Fibroblast of lung (primary cell): ENCODE measurements around the gene CACNA1H. TPM values are rescaled to one million over a fixed set of nuclear protein-coding genes. Genes with fewer than 3 reads are reported as not detected.

Source experiments
- DNase-seq, 2 donors: peaks; one replicate each; pipeline versions ENCODE4 v3.0.0 to v3.0.0-alpha.2; 2010; ENCODE audit warnings: low read depth in 2 of 2
- H2AFZ ChIP-seq: 2 replicates; pipeline ENCODE4 v1.5.1; 2012; ENCODE audit warnings: low read length, control low read depth, inconsistent platforms
- H3K27ac ChIP-seq: 2 replicates; pipeline ENCODE4 v1.5.1; 2011; ENCODE audit warnings: low read length, control low read depth; ENCODE audit not compliant: insufficient read depth
- H3K27me3 ChIP-seq: 2 replicates; pipeline ENCODE4 v1.5.1; 2011; ENCODE audit warnings: mild to moderate bottlenecking, low read length; ENCODE audit not compliant: control insufficient read depth, insufficient read depth
- H3K36me3 ChIP-seq: 2 replicates; pipeline ENCODE4 v1.5.1; 2011; ENCODE audit warnings: low read length; ENCODE audit not compliant: control insufficient read depth, insufficient read depth
- H3K4me1 ChIP-seq: 2 replicates; pipeline ENCODE4 v1.5.1; 2011; ENCODE audit warnings: low read length; ENCODE audit not compliant: control insufficient read depth, insufficient read depth; ENCODE audit errors: extremely low read depth
- H3K4me2 ChIP-seq: 2 replicates; pipeline ENCODE4 v1.5.1; 2011; ENCODE audit warnings: low read length, control low read depth; ENCODE audit not compliant: insufficient read depth; ENCODE audit errors: extremely low read depth
- H3K4me3 ChIP-seq, 4 experiments: fragments of 200-600 bp in 1 of 4; sonication (generic) in 1 of 4; replicated peaks in 1 of 4; 2 replicates each; pipeline ENCODE4 v1.5.1; 2011 to 2016; ENCODE audit warnings: low read length in 4 of 4, low read depth in 3 of 4, mild to moderate bottlenecking in 3 of 4, control low read depth in 2 of 4, inconsistent platforms in 1 of 4, mixed read lengths in 1 of 4; ENCODE audit not compliant: insufficient read depth in 1 of 4; ENCODE audit errors: control extremely low read depth in 1 of 4
- H3K79me2 ChIP-seq: 2 replicates; pipeline ENCODE4 v1.5.1; 2012; ENCODE audit warnings: mild to moderate bottlenecking, low read length, inconsistent platforms; ENCODE audit not compliant: control insufficient read depth, insufficient read depth
- H3K9ac ChIP-seq: 2 replicates; pipeline ENCODE4 v1.5.1; 2011; ENCODE audit warnings: mild to moderate bottlenecking, low read length, control low read depth; ENCODE audit not compliant: insufficient read depth
- H3K9me3 ChIP-seq: 2 replicates; pipeline ENCODE4 v1.5.1; 2012; ENCODE audit warnings: low read depth, low read length; ENCODE audit not compliant: control insufficient read depth, insufficient read depth
- H4K20me1 ChIP-seq: 2 replicates; pipeline ENCODE4 v1.5.1; 2011; ENCODE audit warnings: low read length; ENCODE audit not compliant: control insufficient read depth, insufficient read depth; ENCODE audit errors: extremely low read depth
- CTCF ChIP-seq, 2 donors: IDR thresholded peaks in 1 of 2; conservative IDR thresholded peaks in 1 of 2; 1 replicate in 1 of 2; 2 replicates in 1 of 2; pipeline ENCODE4 v1.5.1; 2011 to 2012; ENCODE audit warnings: low read length in 2 of 2, control low read depth in 1 of 2, inconsistent platforms in 1 of 2, low read depth in 1 of 2, mild to moderate bottlenecking in 1 of 2
- EZH2 ChIP-seq: IDR thresholded peaks from 2 replicates; pipeline ENCODE4 v1.5.1; 2012; ENCODE audit warnings: low read length, control low read depth, mild to moderate bottlenecking; ENCODE audit errors: missing control alignments
- polyA plus RNA-seq, 2 donors: library from polyadenylated mRNA; depleted of rRNA in 1 of 2; stranded (reverse) in 1 of 2; unstranded in 1 of 2; fragments of >200 nt; gene quantifications; 2 replicates each; pipeline ENCODE4 v1.2.1, GENCODE V29; 2011 to 2012; ENCODE audit warnings: missing spikeins in 1 of 2
- total RNA-seq: library from RNA; depleted of rRNA; stranded (reverse); fragments of >200 nt; gene quantifications from 2 replicates; pipeline ENCODE4 v1.2.1, GENCODE V29; 2014

Gene CACNA1H
- total and polyA plus RNA-seq, 2 donors (not counting 1 experiment from before 2014, with no cell fraction given): 1.2 to 10.5 TPM

DNA sequence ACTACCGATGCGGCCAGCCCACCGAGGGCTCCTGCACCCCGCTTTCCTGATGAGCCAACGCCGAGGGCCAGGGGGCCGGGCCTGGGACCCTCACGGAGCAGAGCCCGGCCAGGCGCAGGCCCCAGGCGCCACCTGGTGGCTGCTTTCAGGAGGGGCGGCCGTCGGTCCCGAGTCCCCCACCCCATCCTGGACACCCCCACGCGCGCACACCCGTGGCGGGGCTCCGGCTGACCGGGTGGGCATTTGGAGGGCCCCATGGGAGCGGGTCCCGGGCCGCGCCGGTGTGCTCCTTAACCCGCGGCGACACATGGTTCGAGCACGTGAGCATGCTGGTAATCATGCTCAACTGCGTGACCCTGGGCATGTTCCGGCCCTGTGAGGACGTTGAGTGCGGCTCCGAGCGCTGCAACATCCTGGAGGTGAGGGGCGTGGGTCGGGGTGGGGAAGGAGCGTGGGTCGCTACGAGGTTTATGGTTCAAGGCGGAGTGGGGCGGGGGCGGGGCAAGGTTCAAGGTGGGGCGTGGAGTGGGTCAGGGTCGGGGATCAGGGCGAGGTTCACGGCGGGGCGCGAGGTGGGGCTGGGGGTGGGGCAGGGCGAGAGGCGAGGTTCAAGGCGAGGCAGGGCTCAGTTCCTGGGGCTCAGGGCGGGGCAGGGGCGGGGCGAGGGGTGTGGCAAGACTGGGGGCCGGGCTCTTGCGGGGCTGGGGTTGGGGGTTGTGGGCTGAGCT lies 41.9 kb downstream of the CACNA1H start:
- Histone ChIP-seq H3K9me3 (no peaks in the 10 kb centered on the region), H2AFZ (no peak overlapping the region), H3K27me3 (no peaks in the 10 kb centered on the region), H3K4me2 (no peak overlapping the region), H3K36me3 (no peaks in the 10 kb centered on the region), H3K4me1 (no peaks in the 10 kb centered on the region), H4K20me1 (no peaks in the 10 kb centered on the region), H3K79me2 (no peaks in the 10 kb centered on the region), H3K9ac (no peak overlapping the region), H3K4me3 (no peak overlapping the region), H3K27ac (no peak overlapping the region)
- TF ChIP-seq CTCF (conservative IDR thresholded peaks at IDR 0.05 in 1 of 2, IDR thresholded peaks at IDR 0.05 in 1 of 2; ENCODE audit: low read depth in 1 of 2, low read length in 2 of 2) (peak; percentile 57 to 62), EZH2 (no peak)
- DNase-seq: no peak

DNA sequence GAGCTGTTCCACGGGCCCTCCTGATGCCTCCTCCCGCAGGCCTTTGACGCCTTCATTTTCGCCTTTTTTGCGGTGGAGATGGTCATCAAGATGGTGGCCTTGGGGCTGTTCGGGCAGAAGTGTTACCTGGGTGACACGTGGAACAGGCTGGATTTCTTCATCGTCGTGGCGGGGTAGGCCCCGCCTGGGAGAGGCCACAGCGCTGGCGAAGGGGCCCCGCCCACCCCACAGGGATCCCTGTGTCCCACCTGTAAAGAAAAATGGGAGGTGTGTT lies 42.4 kb downstream of the CACNA1H start:
- Histone ChIP-seq H3K79me2 (no peaks in the 10 kb centered on the region), H3K4me1 (no peaks in the 10 kb centered on the region), H3K4me3 (no peak overlapping the region), H3K27me3 (no peaks in the 10 kb centered on the region), H3K27ac (no peak overlapping the region), H3K9ac (no peak overlapping the region), H4K20me1 (no peaks in the 10 kb centered on the region), H3K9me3 (no peaks in the 10 kb centered on the region), H2AFZ (no peak overlapping the region), H3K36me3 (no peaks in the 10 kb centered on the region), H3K4me2 (no peak overlapping the region)
- DNase-seq: no peak
- TF ChIP-seq CTCF (conservative IDR thresholded peaks at IDR 0.05 in 1 of 2, IDR thresholded peaks at IDR 0.05 in 1 of 2; ENCODE audit: low read depth in 1 of 2, low read length in 2 of 2): no peak
- no peak for TF ChIP-seq EZH2

DNA sequence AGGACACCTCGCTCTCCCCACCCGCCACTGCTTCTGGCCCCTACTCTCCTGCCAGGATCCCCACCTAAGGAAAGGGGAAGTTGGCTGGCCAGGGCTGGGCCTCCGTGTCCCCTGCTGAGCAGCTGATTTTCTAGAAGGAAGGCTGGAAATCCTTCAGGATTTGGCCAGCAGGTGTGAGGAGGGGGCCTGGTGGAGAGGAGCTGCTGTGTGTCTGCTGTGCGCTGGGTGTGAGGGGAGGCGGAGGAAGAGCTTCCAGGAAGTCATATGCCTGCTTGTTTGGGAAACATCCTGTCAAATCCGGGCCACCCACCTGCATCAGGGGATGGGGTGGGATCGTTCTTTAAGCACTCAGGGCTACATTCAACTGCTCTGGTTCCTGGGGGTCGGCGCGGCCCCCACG lies 43.6 kb downstream of the CACNA1H start:
- Histone ChIP-seq H2AFZ (no peak overlapping the region), H3K4me3 (no peak overlapping the region), H3K9ac (no peak overlapping the region), H3K27ac (no peak overlapping the region), H3K4me1 (no peaks in the 10 kb centered on the region), H4K20me1 (no peaks in the 10 kb centered on the region), H3K27me3 (no peaks in the 10 kb centered on the region), H3K4me2 (no peak overlapping the region), H3K36me3 (no peaks in the 10 kb centered on the region), H3K9me3 (no peaks in the 10 kb centered on the region), H3K79me2 (no peaks in the 10 kb centered on the region)
- no peak for TF ChIP-seq CTCF (conservative IDR thresholded peaks at IDR 0.05 in 1 of 2, IDR thresholded peaks at IDR 0.05 in 1 of 2; ENCODE audit: low read depth in 1 of 2, low read length in 2 of 2)
- TF ChIP-seq EZH2: no peak
- no peak for DNase-seq
